ENCODE results near the gene HIVEP3. TPM values are rescaled to one million over a fixed set of nuclear protein-coding genes. Genes with fewer than 3 reads are reported as not detected.
A peak's percentile ranks its signal among the peaks of the same experiment; 100 is the strongest.

HIVEP3 gene
- total RNA-seq, 1 experiment from 2014 or later: 6.0 TPM

DNA sequence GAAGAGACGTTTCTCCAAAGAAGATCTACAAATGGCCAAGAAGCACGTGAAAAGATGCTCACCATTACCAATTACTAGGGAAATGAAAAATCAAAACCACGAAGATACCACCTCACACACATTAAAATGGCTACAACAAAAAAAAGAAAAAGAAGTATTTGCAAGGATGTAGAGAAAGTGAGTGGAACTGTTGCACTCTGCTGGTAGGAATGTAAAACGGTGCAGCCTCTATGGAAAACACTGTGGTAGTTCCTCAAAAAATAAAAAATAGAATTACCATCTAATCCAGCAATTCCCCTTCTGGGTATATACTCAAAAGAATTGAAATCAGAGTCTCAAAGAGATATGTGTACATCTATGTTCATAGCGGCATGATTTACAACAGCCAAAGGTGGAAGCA lies 318.8 kb downstream of the HIVEP3 start:
- in situ Hi-C loops (cut with HindIII; ENCODE audit: low pct_unique_long_range_greater_than_20kb, low sequenced_read_pairs) (no loop called here), intact Hi-C loops (cut with micrococcal nuclease; ENCODE audit: unreplicated experiment) (no loop called here)
- Histone ChIP-seq H3K9me3 (ENCODE audit: control insufficient read depth, insufficient read depth, low read depth, low read length) (no peaks in the 10 kb centered on the region), H3K4me1 (ENCODE audit: control insufficient read depth, insufficient read depth, low read length) (no peaks in the 10 kb centered on the region), H3K27ac (ENCODE audit: low read length) (no peak overlapping the region), H3K36me3 (ENCODE audit: control insufficient read depth, insufficient read depth, low read length) (no peaks in the 10 kb centered on the region), H3K4me3 (ENCODE audit: low read depth in 2 of 2, low read length in 2 of 2) (no peak overlapping the region), H3K27me3 (ENCODE audit: control insufficient read depth, insufficient read depth, low read length) (no peaks in the 10 kb centered on the region)
- DNase-seq (ENCODE audit: low read depth, low spot score) (no peak), ATAC-seq (no peak)
- BruUV-seq (replicated peaks): no TSS peak
- ChIA-PET POLR2A (no interaction called here), CTCF (no interaction called here)
- TF ChIP-seq, protein P1, sequence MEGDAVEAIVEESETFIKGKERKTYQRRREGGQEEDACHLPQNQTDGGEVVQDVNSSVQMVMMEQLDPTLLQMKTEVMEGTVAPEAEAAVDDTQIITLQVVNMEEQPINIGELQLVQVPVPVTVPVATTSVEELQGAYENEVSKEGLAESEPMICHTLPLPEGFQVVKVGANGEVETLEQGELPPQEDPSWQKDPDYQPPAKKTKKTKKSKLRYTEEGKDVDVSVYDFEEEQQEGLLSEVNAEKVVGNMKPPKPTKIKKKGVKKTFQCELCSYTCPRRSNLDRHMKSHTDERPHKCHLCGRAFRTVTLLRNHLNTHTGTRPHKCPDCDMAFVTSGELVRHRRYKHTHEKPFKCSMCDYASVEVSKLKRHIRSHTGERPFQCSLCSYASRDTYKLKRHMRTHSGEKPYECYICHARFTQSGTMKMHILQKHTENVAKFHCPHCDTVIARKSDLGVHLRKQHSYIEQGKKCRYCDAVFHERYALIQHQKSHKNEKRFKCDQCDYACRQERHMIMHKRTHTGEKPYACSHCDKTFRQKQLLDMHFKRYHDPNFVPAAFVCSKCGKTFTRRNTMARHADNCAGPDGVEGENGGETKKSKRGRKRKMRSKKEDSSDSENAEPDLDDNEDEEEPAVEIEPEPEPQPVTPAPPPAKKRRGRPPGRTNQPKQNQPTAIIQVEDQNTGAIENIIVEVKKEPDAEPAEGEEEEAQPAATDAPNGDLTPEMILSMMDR (IDR thresholded peaks at IDR 0.05): peak; percentile 55; the same call in 1 of the 2 replicates
- no peak for TF ChIP-seq TCF7L2 (IDR thresholded peaks at IDR 0.05; ENCODE audit: low read depth, low read length)

DNA sequence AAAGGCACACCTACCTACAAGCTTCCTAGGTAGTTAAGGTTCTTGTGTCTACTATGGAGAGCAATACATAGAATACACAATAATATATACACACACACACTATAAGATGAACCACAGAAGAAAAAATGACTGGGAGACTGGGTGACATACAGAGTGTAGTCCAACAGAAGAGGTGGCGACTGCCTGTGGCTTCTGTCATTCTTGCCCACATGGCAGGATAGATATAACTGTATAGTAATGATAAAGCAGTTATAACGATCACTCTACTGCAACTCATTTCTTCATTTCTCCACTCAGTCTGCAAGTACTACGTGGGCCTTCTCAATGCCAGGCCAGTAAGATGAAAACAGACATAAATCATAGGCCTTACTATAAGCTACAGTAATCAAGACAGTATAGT lies 320.4 kb downstream of the HIVEP3 start:
- DNase-seq (ENCODE audit: low read depth, low spot score): no peak
- Histone ChIP-seq H3K27me3 (ENCODE audit: control insufficient read depth, insufficient read depth, low read length) (no peaks in the 10 kb centered on the region), H3K27ac (ENCODE audit: low read length) (no peak overlapping the region), H3K4me1 (ENCODE audit: control insufficient read depth, insufficient read depth, low read length) (no peaks in the 10 kb centered on the region), H3K4me3 (ENCODE audit: low read depth in 2 of 2, low read length in 2 of 2) (no peak overlapping the region), H3K36me3 (ENCODE audit: control insufficient read depth, insufficient read depth, low read length) (no peaks in the 10 kb centered on the region), H3K9me3 (ENCODE audit: control insufficient read depth, insufficient read depth, low read depth, low read length) (no peaks in the 10 kb centered on the region)
- intact Hi-C loops (cut with micrococcal nuclease; ENCODE audit: unreplicated experiment) (no loop called here), in situ Hi-C loops (cut with HindIII; ENCODE audit: low pct_unique_long_range_greater_than_20kb, low sequenced_read_pairs) (no loop called here)
- TF ChIP-seq SIN3A (IDR thresholded peaks at IDR 0.05; ENCODE audit: borderline replicate concordance, insufficient read depth, low read depth, low read length) (no peak), POLR2AphosphoS5 (IDR thresholded peaks at IDR 0.05; ENCODE audit: low read depth, low read length) (no peak), REST (IDR thresholded peaks at IDR 0.05; ENCODE audit: insufficient read depth in 1 of 2, low read depth in 2 of 2, low read length in 1 of 2) (no peak), TCF7L2 (IDR thresholded peaks at IDR 0.05; ENCODE audit: low read depth, low read length) (no peak)
- TF ChIP-seq, protein P1 (IDR thresholded peaks at IDR 0.05): no peak
- ChIA-PET POLR2A (no interaction called here), CTCF (interaction anchor here (0.6 kb wide), 1 partner anchor 575 kb away, joined by 4 read pairs; no protein-coding TSS in a partner anchor)
- BruUV-seq (replicated peaks): no TSS peak
- no peak for ATAC-seq

All from Panc1 (cell line).